MM.1S (cell line): ENCODE results near the gene LMBR1L.
A peak's percentile ranks its signal among the peaks of the same experiment; 100 is the strongest.

Experiments
- EZH2 ChIP-seq: fragments of 300-600 bp; sonication (generic); optimal IDR thresholded peaks from 2 replicates; pipeline ENCODE3; 2017; ENCODE audit warnings: low read depth, mild to moderate bottlenecking, antibody characterized with exemption, low read length, mixed read lengths
- EZH2phosphoT487 ChIP-seq: fragments of 300-600 bp; sonication (generic); IDR thresholded peaks from 2 replicates; pipeline ENCODE4 v1.6.1; 2018; ENCODE audit warnings: antibody characterized with exemption, low read length
- TF ChIP-seq, protein P1 (sequence below): fragments of 300-600 bp; sonication (generic); IDR thresholded peaks from 2 replicates; pipeline ENCODE4 v1.5.1; 2016; ENCODE audit warnings: antibody characterized with exemption, low read length, mixed read lengths

- TF ChIP-seq, protein P1, sequence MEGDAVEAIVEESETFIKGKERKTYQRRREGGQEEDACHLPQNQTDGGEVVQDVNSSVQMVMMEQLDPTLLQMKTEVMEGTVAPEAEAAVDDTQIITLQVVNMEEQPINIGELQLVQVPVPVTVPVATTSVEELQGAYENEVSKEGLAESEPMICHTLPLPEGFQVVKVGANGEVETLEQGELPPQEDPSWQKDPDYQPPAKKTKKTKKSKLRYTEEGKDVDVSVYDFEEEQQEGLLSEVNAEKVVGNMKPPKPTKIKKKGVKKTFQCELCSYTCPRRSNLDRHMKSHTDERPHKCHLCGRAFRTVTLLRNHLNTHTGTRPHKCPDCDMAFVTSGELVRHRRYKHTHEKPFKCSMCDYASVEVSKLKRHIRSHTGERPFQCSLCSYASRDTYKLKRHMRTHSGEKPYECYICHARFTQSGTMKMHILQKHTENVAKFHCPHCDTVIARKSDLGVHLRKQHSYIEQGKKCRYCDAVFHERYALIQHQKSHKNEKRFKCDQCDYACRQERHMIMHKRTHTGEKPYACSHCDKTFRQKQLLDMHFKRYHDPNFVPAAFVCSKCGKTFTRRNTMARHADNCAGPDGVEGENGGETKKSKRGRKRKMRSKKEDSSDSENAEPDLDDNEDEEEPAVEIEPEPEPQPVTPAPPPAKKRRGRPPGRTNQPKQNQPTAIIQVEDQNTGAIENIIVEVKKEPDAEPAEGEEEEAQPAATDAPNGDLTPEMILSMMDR: peak; percentile 52
- no peak for TF ChIP-seq EZH2
- TF ChIP-seq EZH2phosphoT487: no peak
These were observed at the start of gene LMBR1L for GRCh38 chr12:49110464-49111155.
